RWPE1 (cell line): Measurements from ENCODE around the gene BASP1.
"Not testable (repeated sequence)": the region's sequence is repeated elsewhere in the genome, so short reads cannot be mapped to it uniquely, and the experiment has no call there.

ENCODE experiments used
- CTCF ChIA-PET: fragments of 350-600 bp; sonication (Branson Sonifier 250); formaldehyde crosslinking; extraction: SDS; loops from one replicate; lab custom pipeline; 2021; lab: Yijun Ruan, JAX
- POLR2A ChIA-PET: fragments of 400-600 bp; formaldehyde crosslinking; extraction: SDS; loops from one replicate; lab custom pipeline; 2020; ENCODE audit warnings: antibody characterized with exemption; ENCODE audit not compliant: low non-redundant PET; lab: Yijun Ruan, JAX
- DNase-seq: peaks from one replicate; pipeline ENCODE4 v3.0.0; 2012; ENCODE audit warnings: low spot score
- H3K27ac ChIP-seq: fragments of 450-650 bp; 2 replicates; pipeline ENCODE4 v1.5.1; 2017
- CTCF ChIP-seq: fragments of 450-650 bp; conservative IDR thresholded peaks from 2 replicates; pipeline ENCODE4 v1.5.1; 2017; ENCODE audit warnings: low read depth, mild to moderate bottlenecking

Gene BASP1

GRCh38 chr5:17190242-17190778 lies 27.1 kb upstream of the BASP1 start:
- ChIA-PET POLR2A (no interaction called here), CTCF (interaction anchor here (0.6 to 2.6 kb wide), 43 partner anchors 10 to 1108 kb away, joined by 3 to 18 read pairs (median 4); no protein-coding TSS in a partner anchor)
- no peak overlapping the region for H3K27ac ChIP-seq
- peak; percentile 93 for TF ChIP-seq CTCF
- DNase-seq, result peak; percentile 46

GRCh38 chr5:17190799-17191391 lies 26.5 kb upstream of the BASP1 start:
- peak; percentile 64 for TF ChIP-seq CTCF
- DNase-seq, result no peak
- CTCF ChIA-PET, result interaction anchor here (0.5 to 2.6 kb wide), 19 partner anchors 9 to 1724 kb away, joined by 3 to 18 read pairs (median 5); no protein-coding TSS in a partner anchor
- POLR2A ChIA-PET, result no interaction called here
- no peak overlapping the region for H3K27ac ChIP-seq

- CTCF ChIA-PET, result interaction anchor here (0.5 to 1.5 kb wide), 4 partner anchors 12 to 1725 kb away, joined by 3 to 8 read pairs (median 4); no protein-coding TSS in a partner anchor
- POLR2A ChIA-PET, DNase-seq, H3K27ac ChIP-seq: not testable (repeated sequence)
These were observed 25.9 kb upstream of the BASP1 start for GRCh38 chr5:17191574-17191973.

GRCh38 chr5:17192191-17192590 lies 25.2 kb upstream of the BASP1 start:
- POLR2A ChIA-PET, result no interaction called here
- CTCF ChIA-PET, result interaction anchor here (1.2 kb wide), 1 partner anchor 11 kb away, joined by 8 read pairs; no protein-coding TSS in a partner anchor
- no peak for DNase-seq
- H3K27ac ChIP-seq, result no peak overlapping the region
- TF ChIP-seq CTCF, result no peak

GRCh38 chr5:17196024-17196423 lies 21.4 kb upstream of the BASP1 start:
- no peak overlapping the region for H3K27ac ChIP-seq
- DNase-seq, result no peak
- CTCF ChIA-PET, result interaction anchor here (0.6 kb wide), 2 partner anchors 265 to 738 kb away, joined by 3 to 6 read pairs; no protein-coding TSS in a partner anchor
- TF ChIP-seq CTCF, result no peak
- POLR2A ChIA-PET, result no interaction called here

GRCh38 chr5:17196697-17197096 lies 20.7 kb upstream of the BASP1 start:
- no peak for TF ChIP-seq CTCF
- ChIA-PET CTCF (interaction anchor here (0.6 kb wide), 1 partner anchor 266 kb away, joined by 3 read pairs; no protein-coding TSS in a partner anchor), POLR2A (no interaction called here)
- no peak for DNase-seq
- H3K27ac ChIP-seq, result no peak overlapping the region
